Activated gamma-delta T cell treated with anti-CD3 and anti-CD28 coated beads, Interleukin-2, amount 50 U/mL, for 16 hours (primary cell): ENCODE measurements around the gene FBXL13.

Source experiments
- DNase-seq: peaks from one replicate; pipeline ENCODE4 v3.0.0-alpha.2; 2020; ENCODE audit warnings: low read depth

Gene FBXL13

DNA sequence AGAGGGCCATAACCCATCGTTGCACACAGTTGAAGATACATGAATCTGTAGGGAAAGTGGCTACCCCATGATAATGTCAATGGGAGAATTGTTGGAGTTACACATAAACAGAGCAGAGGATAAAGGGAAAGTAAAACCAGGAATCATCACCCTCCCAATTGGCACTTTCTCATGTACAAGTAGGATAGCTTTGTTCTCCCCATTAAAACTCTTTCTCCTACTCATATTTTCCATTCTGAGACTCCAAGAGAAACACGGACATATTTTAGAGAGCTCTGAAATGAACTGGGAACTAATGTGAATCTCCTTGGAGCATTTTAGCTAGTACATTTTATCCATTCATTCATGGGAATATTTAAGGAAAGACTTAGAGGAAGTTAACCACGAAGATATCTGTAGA is 179.0 kb downstream of the FBXL13 start:
- DNase-seq: no peak

DNA sequence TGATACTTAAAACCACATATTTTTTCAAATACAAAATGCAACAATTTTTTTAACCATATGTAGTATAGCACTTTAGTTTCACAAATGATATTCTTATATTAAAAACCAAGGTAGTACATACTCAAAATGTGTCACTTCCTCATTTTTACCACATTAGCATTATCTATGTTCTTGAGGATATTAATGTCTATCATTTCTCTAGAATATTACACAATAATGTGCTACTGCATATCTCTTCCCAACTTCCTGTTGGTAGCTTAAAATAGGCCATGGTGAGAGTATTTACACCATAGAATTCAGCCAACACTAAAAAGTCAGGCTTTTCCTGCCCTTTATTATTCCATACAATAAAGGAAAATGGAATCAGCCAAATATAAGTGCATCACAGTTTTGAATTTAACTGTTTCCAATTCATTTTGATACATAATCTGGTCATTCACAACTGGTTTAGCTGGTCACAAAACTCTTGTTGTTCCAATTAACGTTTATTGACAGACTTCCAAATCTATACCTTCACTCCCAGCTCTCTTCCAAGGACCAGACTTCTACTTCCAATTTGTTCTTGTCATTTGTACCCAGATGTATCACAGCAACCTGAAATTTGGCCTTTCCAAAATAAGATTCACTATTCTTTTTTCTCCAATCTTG is 181.8 kb downstream of the FBXL13 start:
- DNase-seq: no peak

DNA sequence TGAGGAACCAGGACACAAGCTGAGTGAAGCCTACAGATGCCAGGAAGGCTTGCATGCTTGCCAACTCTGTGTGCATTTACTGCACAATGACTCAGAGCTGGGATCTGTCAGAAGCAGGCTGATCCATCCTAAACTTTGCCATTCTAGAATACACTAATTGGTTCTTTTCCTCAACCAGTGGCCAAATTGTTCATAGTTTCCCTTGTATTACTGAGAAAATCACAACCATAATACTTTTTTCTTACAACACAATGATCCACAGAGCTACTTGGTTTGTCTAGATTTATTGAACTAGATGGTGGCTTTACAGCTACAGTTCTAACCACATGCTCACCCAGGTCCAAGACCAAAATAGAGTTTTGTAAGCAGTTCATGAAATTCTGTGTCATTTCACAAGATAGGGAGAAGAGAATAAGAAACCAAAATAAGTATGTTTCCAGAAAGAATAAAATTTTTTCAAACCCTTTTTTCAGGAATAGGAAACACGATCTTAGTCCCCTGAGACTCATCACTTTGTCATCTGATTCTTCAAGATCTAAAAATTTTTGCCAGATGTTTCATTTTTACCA is 182.8 kb downstream of the FBXL13 start:
- DNase-seq: no peak

DNA sequence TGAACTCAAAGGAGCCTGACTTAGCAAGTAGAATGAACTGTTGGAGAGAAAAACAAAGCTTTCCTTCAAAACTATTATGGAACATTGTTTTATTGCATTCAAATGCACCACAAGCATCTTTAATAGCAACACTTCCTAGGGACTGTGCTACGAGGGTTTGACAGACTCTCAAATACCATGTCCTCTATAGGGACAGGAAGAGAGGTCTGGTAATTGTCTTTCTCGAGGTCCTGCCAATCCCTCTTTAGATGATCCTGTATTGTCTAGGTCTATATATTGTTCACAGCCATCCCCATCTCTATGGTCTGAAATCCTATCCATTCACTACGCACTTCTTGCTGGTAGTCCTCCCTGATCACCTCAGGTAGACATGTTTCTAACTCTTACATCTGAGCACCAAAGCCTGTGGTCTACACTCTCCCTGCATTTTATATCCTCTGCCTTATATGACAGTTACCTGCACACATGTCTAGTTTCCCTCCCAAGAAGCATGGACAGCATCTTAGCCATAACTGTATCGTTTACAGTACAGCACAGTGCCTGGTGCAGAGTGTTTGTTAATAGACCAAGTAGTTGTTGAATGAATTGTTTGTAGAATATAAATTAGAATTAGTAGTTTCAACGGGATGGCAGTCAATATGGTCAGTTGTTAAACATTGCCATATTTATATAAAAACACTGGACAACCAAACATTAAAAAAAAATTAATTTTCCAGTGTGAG is 183.5 kb downstream of the FBXL13 start:
- DNase-seq: no peak

DNA sequence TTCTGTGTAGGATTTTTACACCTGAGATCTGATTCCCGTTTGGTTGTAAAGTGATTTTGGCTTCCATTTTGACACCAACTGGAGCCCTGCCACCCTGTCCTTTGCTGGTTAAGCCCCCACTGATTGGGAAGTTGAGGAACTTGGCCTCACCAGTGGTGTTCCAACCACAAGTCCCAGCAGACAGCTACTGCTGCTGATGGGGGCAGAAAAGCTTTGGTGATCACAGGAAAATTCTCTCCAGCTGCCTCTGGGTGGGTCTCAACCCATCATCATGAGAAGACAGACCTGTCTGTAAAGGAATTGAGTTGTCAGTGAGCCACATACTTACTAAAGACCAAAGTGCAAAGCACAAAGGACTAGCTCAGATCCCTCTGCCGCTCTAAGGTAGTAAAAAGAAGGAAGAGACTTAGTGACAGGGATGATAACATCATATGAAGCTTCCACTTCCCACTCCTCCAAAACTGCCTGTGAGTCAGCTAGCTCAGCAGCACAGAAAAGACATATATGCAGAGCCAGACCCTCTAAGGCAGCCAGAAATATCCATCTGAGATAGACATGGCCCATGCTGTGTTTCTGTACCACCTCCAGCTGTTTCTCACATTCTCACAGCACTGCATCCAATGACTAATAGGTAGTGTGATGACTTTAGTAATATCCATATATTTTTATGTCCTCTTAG is 184.2 kb downstream of the FBXL13 start:
- DNase-seq: no peak

DNA sequence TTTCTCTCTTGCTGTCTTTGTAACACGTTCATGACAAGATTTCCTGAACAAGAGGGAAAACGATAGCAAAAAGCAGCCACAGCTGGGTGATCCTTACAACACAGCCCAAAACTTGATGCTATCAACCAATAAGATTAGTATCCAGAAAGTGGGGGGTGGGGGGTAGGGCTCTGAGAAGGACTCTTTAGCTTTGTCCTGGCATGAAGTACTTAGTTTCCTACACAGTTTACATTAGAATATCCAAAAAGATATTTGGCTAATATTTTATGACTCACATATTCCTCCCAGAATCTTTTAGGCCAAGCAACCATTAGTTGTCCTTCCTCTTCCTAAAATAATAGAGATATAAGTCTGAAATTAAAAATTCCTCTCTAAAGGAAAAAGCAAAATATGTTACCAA is 184.7 kb downstream of the FBXL13 start:
- DNase-seq: no peak

DNA sequence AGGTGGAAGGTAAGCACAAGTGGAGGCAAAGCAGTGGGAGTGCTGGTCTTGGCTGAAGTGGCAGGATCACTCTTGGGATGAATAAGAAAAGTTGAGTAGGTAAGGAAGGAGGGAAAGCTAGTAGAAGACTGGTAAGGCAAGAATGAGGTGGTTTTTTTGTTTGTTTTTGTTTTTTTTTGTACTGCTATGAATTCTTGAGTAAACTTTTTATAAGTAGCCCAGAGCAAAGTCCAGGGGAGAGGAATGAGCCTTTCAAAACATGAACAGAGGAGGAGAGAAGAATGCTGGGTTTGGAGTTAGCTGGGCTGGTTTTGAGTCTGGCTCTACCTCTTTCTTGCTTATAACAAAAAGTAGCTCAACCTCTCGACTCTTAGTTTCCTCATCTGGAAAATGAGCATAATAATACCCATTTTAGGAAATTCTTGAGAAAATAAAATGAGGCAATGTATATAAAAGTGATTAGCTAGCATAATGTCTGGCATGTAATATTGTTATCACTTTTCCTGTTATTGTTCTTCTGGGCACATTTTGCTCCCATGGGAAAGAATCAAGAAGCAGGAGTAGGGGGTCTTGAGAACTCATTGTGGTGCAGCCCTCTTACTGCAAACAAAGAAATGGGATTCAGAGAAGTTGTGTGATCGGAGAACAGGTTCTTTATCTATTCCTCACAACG is 185.9 kb downstream of the FBXL13 start:
- no peak for DNase-seq

DNA sequence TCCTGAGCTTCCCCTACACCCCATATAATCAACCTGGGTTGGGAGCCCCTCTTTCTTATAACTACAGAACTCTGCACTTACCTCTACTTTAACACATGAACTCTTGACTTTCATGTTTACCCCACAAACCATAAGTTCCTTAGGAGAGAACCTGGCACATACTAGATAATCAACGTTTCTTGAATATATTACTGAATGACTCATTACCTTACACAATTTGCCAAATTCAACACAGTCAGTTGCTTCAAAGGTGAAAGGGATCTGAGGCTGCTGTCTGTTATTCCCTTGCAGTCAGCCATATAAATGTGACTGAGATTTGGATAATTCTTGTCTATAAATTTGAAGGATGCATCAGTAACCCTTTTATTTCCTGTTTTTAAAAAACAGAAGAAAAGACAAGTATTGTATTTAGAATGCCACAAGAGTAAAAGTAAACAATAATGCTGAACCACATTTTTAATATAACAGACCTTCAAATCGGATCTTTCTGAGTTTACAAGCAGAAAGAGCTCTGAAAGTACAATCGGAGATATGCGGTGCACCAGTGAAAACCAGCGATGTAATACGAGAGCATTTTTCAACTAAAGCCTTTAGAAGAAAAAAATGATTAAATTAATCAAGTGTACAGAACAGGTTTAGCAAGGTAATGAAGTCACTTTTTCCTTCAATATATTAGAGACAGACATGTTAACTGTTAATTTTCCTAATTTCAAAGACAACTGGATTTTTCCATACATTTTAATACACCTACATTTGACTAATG is 191.3 kb downstream of the FBXL13 start:
- no peak for DNase-seq

DNA sequence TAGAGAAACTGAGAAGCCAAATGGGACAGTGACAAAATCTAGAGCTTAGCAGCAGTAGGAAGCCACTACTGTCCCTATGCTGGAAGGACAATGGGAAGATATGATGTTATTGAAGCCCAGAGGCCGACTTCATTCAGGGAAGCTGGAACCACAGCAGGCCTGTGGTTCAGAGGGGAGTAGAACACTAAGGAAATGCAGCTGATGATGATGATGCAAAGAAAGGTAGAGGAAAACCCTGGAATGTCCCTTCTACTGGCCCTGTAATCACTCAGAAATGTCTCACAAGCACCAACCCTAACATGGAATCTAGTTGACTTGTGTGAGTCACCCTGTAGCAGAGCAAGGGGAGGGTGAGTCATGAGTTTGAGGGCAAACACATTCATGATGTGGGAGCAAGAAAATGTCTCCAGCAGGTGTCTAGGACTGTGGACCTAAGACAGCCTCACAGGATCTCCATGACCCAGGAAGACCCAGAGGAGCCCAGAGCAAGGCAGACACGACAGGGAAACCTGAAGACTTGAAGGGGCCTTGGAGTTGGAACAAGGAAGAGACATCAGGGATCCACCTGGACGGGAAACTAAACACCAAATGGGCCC is 198.8 kb downstream of the FBXL13 start:
- no peak for DNase-seq

DNA sequence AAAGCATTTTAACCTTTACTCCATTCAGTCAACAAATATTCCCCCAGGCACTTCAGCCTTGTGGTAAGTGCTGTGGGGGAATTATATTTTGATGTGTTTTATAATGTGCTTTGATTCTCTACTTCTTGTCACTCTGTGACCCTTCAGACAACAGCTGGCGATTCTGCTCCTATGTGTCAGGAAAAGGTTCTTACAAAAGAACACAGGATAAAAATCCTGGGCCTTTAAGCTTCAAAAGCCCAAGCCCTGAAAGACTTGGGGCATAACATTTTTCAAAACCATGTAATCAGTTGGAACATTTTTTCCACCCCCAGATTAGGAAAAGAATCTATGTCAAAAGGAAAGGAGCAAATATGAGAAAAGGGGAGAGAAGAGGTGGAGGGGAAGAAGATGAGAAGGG is 199.6 kb downstream of the FBXL13 start:
- DNase-seq: no peak

DNA sequence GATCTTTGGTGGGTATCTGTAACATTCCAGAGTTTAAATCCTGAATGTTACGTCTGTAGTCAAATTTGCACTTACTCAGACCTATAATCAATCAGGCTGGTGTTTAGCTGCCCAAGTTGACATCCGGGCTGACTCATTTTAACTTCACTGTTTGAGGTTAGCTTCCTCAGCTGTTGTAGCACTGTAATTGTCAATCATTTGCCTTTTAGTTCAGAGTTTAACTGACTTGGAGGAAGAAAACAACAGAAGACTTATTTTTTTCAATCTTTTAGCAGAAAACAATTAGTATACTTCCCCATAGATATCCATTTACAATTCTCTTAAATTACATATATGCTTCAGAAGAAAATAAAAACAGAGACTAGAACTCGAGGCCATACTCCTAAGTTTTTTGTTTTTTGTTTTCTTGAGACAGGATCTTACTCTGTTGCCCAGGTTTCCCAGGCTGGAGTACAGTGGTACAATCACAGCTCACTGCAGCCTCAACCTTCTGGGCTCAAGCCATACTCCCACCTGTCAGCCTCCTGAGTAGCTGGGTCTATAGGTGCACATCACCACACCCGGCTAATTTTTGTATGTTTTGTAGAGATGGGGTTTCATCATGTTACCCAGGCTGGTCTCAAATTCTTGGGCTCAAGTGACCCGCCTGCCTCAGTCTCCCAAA is 200.3 kb downstream of the FBXL13 start:
- DNase-seq: no peak

DNA sequence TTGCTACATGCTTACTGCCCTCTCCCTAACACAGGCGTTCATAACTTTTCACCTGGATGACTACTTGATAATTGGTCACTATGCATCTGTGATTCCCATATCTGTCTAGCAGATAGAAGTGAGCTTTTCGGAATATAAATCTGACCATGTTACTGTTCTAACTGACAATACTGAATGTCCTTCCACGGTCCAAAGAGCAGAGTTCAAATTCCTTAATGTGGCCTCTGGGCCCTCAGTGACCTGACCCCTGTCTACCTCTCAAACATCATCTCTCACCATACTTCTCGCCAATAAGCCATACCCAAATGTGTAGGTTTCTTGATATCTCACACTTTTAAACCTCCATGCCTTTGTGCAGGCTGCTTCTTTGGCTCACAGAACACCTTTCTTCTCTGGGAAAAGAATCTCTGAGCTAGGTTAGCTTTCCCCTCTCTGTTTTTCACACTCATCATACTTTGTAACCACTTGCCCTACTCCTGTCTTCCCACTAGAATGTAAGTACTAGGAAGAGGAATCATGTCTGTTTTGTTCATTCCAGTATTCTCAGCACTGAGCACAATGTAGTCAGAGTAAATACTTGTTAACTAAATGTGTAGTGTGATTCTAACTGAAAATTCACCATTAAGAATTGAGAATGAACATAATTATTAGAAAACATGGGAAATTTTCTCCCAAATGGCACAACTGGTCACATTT is 201.0 kb downstream of the FBXL13 start:
- no peak for DNase-seq

DNA sequence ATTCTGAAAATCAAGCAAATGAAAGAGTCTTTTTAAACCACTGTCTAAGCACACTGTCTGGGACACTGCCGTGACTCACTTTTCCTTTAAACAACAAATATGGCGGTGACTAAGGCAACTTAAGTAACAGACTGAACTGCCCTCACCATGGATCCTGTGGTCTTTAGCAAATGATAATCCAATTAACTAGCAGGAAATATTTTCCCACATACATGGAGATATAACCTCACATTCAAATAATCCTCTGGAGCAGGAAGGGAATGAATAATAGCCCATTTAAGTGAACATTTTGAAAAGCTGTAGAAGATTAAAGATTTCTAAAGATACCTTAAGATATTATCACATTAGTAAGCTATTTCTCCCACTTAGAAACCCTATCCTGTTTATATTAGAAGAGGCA is 202.1 kb downstream of the FBXL13 start:
- DNase-seq: no peak

DNA sequence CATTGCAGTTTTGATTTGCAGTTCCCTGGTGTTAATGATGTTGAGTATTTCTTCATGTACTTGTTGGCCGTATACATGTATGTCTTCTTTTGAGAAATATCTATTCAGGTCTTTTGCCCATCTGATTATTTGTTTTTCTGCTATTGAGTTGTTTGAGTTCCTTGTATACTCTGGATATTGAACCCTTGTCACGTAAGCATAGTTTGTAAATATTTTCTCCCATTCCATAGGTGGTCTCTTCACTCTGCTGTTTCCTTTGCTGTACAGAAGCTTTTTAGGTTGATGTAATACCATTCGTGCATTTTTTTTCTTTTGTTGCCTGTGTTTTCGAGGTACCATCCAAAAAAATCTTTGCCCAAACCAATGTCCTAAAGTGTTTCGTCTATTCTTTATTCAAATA is 205.4 kb downstream of the FBXL13 start:
- DNase-seq: no peak

DNA sequence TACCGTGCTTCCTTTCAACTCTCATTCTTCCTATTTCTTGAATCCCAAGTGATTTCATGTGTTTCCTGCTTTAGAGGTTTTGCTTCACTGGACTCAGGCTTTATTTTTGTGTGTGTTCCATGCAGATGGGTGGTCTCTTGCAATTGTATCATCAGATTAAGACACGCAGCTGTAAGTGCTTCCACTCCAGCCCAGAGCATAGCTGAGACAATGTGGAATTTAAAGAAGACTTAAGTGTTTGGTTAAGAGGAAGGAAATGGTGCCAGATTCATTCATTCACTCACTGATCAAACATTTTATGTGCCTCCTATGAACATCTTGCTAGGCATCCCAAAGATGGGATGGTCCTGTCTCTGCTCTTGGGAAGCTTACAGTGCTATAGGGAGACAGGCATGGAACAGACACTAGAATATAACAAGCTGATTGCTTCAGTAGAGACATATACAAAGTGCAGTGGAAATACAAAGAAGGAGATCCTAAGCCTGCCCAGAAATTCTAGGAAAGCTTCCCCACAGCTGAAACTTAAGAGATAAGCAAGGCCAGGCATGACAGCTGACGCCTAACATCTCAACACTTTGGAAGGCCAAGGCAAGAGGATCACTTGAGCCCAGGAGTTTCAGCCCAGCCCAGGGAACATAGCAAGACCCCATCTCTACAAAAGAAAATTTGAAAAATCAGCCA is 207.9 kb downstream of the FBXL13 start:
- DNase-seq: no peak

DNA sequence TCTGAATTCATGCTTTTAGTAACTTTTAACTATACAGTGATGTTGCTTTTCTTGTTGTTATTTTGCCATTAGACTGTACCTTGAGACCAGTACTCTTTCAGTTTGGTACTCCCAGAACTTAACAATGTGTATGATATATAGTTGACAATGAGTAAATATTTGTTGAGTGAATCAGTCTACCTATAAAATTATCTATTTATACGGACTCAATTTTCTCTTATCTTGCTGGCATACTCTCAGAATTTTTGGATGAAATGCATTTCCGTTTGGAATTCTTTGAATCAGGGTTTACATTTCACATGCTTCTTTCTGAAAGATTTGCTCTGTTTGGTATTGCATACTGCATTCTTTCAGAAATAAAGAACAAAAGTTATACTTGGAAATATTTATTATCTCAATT is 209.6 kb downstream of the FBXL13 start:
- no peak for DNase-seq

DNA sequence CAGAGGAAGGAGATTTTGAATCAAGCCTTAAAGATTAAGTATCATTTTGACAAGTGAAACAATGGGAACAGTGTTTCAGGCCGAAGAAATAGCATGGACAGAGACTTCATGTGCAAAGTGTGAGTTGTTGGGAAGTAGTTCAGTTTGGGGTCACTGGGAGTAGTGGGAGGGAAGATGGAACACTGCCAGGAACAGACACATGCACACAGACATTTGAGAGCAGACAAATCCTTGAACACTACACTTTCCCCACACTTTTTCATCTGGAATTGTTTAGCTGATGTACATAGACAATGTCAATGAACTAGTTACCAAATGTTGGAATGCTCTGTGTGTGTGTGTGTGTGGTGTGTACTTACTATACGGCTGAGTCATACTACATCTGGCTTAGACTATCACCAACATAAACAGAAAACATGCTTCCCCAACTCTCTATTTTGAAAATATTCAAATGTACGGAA is 214.2 kb downstream of the FBXL13 start:
- DNase-seq: no peak

DNA sequence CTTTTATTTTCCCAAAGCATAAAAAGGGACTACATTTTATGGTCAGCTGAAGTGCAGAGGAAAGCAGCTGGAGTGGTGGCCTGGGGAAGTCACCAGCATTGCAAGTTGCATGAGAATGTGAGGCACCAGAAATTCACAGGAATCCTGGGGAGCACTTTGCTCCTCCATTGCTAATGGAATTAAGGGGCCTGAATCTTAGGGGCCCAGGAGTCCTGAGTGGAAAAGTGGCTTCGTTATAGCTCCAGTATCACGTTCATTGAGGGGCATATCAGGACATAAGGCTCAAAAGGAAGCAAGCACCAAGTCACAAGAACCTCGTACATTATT is 214.8 kb downstream of the FBXL13 start:
- DNase-seq: no peak

DNA sequence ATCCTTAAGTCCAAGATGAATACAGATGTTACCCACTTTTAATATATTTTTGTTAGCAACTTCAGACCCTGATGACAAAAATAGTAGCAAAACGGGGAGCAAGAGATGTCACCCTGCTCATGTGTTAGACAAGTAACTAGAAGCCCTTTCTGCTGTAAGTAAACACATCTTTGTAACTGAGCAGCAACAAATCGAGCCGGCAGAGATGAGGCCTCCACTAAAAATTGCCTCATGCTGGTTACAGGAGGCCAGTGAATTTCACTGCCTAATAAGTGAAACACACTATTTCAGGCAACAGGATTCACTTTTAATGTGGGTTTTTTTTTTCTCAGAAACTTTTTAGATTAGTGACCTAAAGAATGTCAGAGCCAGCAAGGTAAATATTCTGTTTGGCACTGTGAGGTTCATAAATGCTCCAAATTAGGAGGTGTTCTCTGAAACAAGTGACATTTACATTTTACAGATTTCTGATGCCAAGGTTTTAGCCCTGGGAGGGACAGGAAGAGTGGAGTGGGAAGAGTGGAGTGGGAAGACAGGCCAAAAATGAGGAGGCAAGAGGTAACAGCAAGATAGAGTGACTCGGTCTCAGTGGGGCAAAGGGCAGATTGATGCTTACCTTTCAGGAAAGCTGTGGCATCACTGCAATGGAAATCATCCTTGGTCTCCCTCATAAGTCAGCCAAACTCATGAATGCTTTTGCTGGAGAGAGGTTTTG is 215.4 kb downstream of the FBXL13 start:
- no peak for DNase-seq
